HEK293 (cell line): ENCODE results near the gene SRR.

Experiments
- GLI4 ChIP-seq: fragments of 450-650 bp; formaldehyde crosslinking; IDR thresholded peaks from 2 replicates; pipeline ENCODE4 v1.5.1; 2016; ENCODE audit warnings: missing biosample characterization, missing genetic modification characterization
- GLIS2 ChIP-seq: fragments of 450-650 bp; formaldehyde crosslinking; IDR thresholded peaks from 2 replicates; pipeline ENCODE4 v1.5.1; 2016; ENCODE audit warnings: missing biosample characterization, missing genetic modification characterization
- IKZF3 ChIP-seq: fragments of 450-650 bp; IDR thresholded peaks from 2 replicates; pipeline ENCODE4 v1.5.0; 2018; ENCODE audit warnings: missing biosample characterization, mild to moderate bottlenecking, missing genetic modification characterization, moderate library complexity
- KLF10 ChIP-seq: fragments of 450-650 bp; IDR thresholded peaks from 2 replicates; pipeline ENCODE4 v1.5.1; 2018; ENCODE audit warnings: missing biosample characterization, mild to moderate bottlenecking, missing genetic modification characterization
- SALL2 ChIP-seq: fragments of 450-650 bp; formaldehyde crosslinking; IDR thresholded peaks from 2 replicates; pipeline ENCODE4 v1.5.0; 2017; ENCODE audit warnings: missing biosample characterization, mild to moderate bottlenecking, missing genetic modification characterization, borderline replicate concordance
- SETDB1 ChIP-seq: IDR thresholded peaks from one replicate; pipeline ENCODE4 v1.6.1; 2017; ENCODE audit warnings: mild to moderate bottlenecking, low read length, moderate library complexity, mixed read lengths; ENCODE audit not compliant: insufficient read length
- SP2 ChIP-seq: fragments of 450-650 bp; formaldehyde crosslinking; IDR thresholded peaks from 2 replicates; pipeline ENCODE4 v1.5.1; 2016; ENCODE audit warnings: missing biosample characterization, missing genetic modification characterization
- ZBTB10 ChIP-seq: fragments of 450-650 bp; formaldehyde crosslinking; IDR thresholded peaks from 2 replicates; pipeline ENCODE4 v1.5.1; 2016; ENCODE audit warnings: missing biosample characterization, missing genetic modification characterization
- ZFP37 ChIP-seq: fragments of 450-650 bp; formaldehyde crosslinking; IDR thresholded peaks from 2 replicates; pipeline ENCODE4 v1.5.1; 2016; ENCODE audit warnings: missing biosample characterization, missing genetic modification characterization
- ZNF114 ChIP-seq: fragments of 450-650 bp; formaldehyde crosslinking; IDR thresholded peaks from 2 replicates; pipeline ENCODE4 v1.5.0; 2017; ENCODE audit warnings: missing biosample characterization, missing genetic modification characterization
- ZNF133 ChIP-seq: fragments of 450-650 bp; formaldehyde crosslinking; IDR thresholded peaks from 2 replicates; pipeline ENCODE4 v1.5.1; 2016; ENCODE audit warnings: missing biosample characterization, missing genetic modification characterization
- ZNF140 ChIP-seq: fragments of 450-650 bp; formaldehyde crosslinking; IDR thresholded peaks from 2 replicates; pipeline ENCODE4 v1.5.1; 2016; ENCODE audit warnings: missing biosample characterization, missing genetic modification characterization
- ZNF274 ChIP-seq, 2 experiments: fragments of 200-500 bp in 1 of 2; fragments of 450-650 bp in 1 of 2; sonication (Bioruptor generic) in 1 of 2; formaldehyde crosslinking in 1 of 2; IDR thresholded peaks; 2 replicates each; pipeline versions ENCODE4 v1.5.1 to v1.6.1; 2014 to 2016; ENCODE audit warnings: borderline replicate concordance in 1 of 2, inconsistent platforms in 1 of 2, low read length in 1 of 2, missing biosample characterization in 1 of 2, missing genetic modification characterization in 1 of 2
- ZNF280C ChIP-seq: fragments of 450-650 bp; formaldehyde crosslinking; IDR thresholded peaks from 2 replicates; pipeline ENCODE4 v1.5.1; 2016; ENCODE audit warnings: missing biosample characterization, missing genetic modification characterization
- ZNF37A ChIP-seq: fragments of 450-650 bp; IDR thresholded peaks from 2 replicates; pipeline ENCODE4 v1.5.1; 2018; ENCODE audit warnings: missing biosample characterization, missing genetic modification characterization
- ZNF518A ChIP-seq: fragments of 450-650 bp; formaldehyde crosslinking; conservative IDR thresholded peaks from 2 replicates; pipeline ENCODE4 v1.5.1; 2016; ENCODE audit warnings: low read depth, missing biosample characterization, missing genetic modification characterization
- ZNF660 ChIP-seq: fragments of 450-650 bp; IDR thresholded peaks from 2 replicates; pipeline ENCODE4 v1.5.1; 2018; ENCODE audit warnings: missing biosample characterization, mild to moderate bottlenecking, missing genetic modification characterization
- ZNF768 ChIP-seq: fragments of 450-650 bp; formaldehyde crosslinking; IDR thresholded peaks from 2 replicates; pipeline ENCODE4 v1.5.1; 2018; ENCODE audit warnings: missing biosample characterization, mild to moderate bottlenecking, missing genetic modification characterization
- ZNF830 ChIP-seq: fragments of 450-650 bp; IDR thresholded peaks from 2 replicates; pipeline ENCODE4 v1.5.0; 2018; ENCODE audit warnings: missing biosample characterization, missing genetic modification characterization, low read depth, mild to moderate bottlenecking, moderate library complexity
- ZSCAN23 ChIP-seq: fragments of 450-650 bp; formaldehyde crosslinking; IDR thresholded peaks from 2 replicates; pipeline ENCODE4 v1.5.1; 2016; ENCODE audit warnings: missing biosample characterization, missing genetic modification characterization
- ZSCAN5A ChIP-seq: fragments of 450-650 bp; formaldehyde crosslinking; IDR thresholded peaks from 2 replicates; pipeline ENCODE4 v1.5.1; 2016; ENCODE audit warnings: missing biosample characterization, missing genetic modification characterization
- TF ChIP-seq, protein P1 (sequence below): fragments of 450-650 bp; formaldehyde crosslinking; IDR thresholded peaks from 2 replicates; pipeline ENCODE4 v1.5.1; 2016; ENCODE audit warnings: missing biosample characterization, missing genetic modification characterization, borderline replicate concordance
- TF ChIP-seq, protein P2 (sequence below): fragments of 450-650 bp; IDR thresholded peaks from 2 replicates; pipeline ENCODE4 v1.5.1; 2018; ENCODE audit warnings: missing biosample characterization, mild to moderate bottlenecking, missing genetic modification characterization

The SRR gene

DNA sequence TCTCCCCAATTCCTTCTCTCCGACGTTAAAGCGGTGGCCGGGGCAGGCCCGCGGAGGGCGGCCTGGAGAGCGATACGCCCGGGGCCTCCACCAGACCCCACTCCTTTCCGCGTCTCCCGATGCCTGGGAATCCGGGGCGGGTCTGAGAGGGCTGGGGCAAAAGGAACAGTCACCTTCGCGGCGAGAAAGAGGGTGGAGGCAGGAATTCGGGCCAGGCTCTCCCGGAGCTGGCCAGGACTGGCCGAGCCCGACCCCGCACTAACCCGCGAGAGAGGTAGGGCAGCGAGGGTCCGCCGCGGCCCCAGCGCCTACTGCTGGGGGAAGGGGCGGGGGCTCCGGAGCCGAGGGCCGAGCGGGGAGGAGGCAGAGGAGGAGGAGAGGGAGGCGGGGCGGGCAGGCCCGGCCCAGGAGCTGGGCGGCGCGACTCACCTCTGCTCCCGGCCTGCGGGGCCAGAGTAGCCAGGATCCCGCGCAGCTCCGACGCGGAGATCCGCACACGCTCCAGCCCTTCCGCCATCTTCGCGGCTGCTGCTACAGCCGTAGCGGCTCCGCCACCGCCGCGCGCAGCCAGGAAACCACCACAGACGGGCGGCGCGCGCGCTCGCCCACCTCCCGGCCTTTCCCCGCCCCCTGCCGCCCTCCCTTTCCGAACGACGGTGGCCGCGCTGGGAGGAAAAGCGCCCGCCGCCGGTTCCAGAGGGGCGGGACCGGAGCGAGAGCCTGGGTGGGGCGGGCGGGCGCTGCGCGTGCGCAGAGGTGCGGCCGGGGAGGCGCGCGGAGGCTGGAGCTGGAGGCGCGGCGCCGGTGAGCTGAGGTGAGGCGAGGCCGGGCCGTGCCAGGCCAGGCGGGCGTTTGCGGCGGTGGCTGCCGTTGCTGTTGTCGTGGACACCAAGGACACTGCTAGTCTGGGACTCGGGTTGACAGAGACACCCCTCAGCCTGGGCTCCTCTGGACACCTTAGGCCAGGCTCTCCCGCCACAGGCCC, at the start of gene SRR, which contains the start of gene SMG6 (continued):
- TF ChIP-seq SALL2 (tag by site-specific recombination) (no peak), ZBTB10 (tag by site-specific recombination) (no peak), GLIS2 (tag by site-specific recombination) (peak; percentile 71), ZNF274 (IDR thresholded peaks at IDR 0.05; ENCODE audit: low read length) (no peak), ZNF274 (tag by site-specific recombination; IDR thresholded peaks at IDR 0.05; ENCODE audit: borderline replicate concordance) (no peak), ZSCAN5A (tag by site-specific recombination) (peak; percentile 54; the same call in 1 of the 2 replicates), GLI4 (peak; percentile 32; the same call in 1 of the 2 replicates), KLF10 (peak; percentile 73; the same call in 1 of the 2 replicates), ZNF133 (tag by site-specific recombination) (no peak), ZNF830 (tag by site-specific recombination) (no peak), ZFP37 (tag by site-specific recombination) (0 out of 2 replicates have a peak, but pooled peaks have one; percentile 74), IKZF3 (tag by site-specific recombination) (0 out of 2 replicates have a peak, but pooled peaks have one; percentile 25), ZNF37A (tag by site-specific recombination) (no peak), SP2 (tag by site-specific recombination) (peak; percentile 82), ZNF518A (tag by site-specific recombination) (no peak), SETDB1 (no peak), ZNF660 (tag by site-specific recombination) (no peak), ZNF280C (tag by site-specific recombination) (no peak), ZSCAN23 (no peak), ZNF768 (tag by site-specific recombination) (no peak), ZNF114 (tag by site-specific recombination) (no peak), ZNF140 (no peak)
- TF ChIP-seq, protein P1, sequence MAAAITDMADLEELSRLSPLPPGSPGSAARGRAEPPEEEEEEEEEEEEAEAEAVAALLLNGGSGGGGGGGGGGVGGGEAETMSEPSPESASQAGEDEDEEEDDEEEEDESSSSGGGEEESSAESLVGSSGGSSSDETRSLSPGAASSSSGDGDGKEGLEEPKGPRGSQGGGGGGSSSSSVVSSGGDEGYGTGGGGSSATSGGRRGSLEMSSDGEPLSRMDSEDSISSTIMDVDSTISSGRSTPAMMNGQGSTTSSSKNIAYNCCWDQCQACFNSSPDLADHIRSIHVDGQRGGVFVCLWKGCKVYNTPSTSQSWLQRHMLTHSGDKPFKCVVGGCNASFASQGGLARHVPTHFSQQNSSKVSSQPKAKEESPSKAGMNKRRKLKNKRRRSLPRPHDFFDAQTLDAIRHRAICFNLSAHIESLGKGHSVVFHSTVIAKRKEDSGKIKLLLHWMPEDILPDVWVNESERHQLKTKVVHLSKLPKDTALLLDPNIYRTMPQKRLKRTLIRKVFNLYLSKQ = no peak
- TF ChIP-seq, protein P2, sequence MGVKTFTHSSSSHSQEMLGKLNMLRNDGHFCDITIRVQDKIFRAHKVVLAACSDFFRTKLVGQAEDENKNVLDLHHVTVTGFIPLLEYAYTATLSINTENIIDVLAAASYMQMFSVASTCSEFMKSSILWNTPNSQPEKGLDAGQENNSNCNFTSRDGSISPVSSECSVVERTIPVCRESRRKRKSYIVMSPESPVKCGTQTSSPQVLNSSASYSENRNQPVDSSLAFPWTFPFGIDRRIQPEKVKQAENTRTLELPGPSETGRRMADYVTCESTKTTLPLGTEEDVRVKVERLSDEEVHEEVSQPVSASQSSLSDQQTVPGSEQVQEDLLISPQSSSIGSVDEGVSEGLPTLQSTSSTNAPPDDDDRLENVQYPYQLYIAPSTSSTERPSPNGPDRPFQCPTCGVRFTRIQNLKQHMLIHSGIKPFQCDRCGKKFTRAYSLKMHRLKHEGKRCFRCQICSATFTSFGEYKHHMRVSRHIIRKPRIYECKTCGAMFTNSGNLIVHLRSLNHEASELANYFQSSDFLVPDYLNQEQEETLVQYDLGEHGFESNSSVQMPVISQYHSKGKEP = no peak
